GM19397 (cell line): ENCODE measurements around the gene LCE3A.
"Not testable (repeated sequence)": the region's sequence is repeated elsewhere in the genome, so short reads cannot be mapped to it uniquely, and the experiment has no call there.

Source experiments
- ATAC-seq: cut with Tn5 transposase; IDR thresholded peaks from one replicate; pipeline ENCODE4 v1.9.1; 2021; ENCODE audit warnings: mild to moderate bottlenecking, moderate library complexity; ENCODE audit not compliant: unreplicated experiment

The LCE3A gene, protein sequence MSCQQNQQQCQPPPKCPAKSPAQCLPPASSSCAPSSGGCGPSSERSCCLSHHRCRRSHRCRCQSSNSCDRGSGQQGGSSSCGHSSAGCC

DNA sequence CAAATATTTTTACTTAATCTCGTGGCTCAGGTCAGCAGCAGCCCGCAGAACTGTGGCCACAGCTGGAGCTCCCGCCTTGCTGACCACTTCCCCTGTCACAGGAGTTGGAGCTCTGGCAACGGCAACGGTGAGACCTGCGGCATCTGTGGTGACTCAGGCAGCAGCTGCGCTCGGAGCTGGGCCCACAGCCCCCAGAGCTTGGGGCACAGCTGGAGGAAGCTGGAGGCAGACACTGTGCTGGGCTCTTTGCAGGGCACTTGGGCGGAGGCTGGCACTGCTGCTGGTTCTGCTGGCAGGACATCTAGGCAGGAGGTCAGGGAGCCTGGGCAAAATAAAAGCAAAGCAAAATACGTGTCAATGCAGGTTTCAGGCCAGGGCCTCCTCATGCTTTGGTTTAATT lies at the start of gene LCE3A:
LCE3A (minus strand) TSS at position 301 of the 400 bp plus-strand sequence; CDS start at position 301, 0 bp downstream.
- ATAC-seq, result no peak

DNA sequence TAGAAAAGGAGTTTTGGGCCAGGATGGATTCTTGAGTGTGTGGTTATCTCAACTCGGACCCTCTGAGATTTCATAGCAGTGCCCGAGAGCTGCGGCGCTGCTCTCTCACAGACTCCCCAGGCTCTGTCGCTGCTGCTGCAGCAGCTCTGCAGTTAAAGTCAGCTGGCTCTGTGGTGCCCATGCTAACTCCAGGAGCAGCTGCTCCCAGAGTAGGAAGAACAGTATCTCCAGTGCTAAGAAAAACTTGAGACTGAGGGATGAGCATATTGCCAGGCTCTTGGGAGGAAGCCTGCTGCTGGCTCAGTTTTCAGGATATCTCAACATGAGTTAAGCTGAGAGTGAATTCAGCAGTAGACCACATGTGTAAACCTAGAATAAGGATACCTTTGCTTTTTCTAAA lies 44.7 kb upstream of the LCE3A start:
- no peak for ATAC-seq

DNA sequence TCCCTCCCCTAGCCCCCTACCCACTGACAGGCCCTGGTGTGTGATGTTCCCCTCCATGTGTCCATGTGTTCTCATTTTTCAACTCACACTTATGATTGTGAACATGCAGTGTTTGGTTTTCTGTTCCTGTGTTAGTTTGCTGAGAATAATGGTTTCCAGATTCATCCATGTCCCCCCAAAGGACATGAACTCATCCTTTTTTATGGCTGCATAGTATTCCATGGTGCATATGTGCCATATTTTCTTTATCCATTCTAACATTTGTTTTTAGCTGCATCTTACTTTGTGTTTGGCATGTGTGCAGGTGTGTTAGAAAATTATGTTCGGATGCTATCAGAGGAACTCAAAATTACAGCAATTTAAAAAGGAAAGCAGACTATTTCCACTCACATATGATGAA lies 43.3 kb upstream of the LCE3A start:
- not testable (repeated sequence) for ATAC-seq

DNA sequence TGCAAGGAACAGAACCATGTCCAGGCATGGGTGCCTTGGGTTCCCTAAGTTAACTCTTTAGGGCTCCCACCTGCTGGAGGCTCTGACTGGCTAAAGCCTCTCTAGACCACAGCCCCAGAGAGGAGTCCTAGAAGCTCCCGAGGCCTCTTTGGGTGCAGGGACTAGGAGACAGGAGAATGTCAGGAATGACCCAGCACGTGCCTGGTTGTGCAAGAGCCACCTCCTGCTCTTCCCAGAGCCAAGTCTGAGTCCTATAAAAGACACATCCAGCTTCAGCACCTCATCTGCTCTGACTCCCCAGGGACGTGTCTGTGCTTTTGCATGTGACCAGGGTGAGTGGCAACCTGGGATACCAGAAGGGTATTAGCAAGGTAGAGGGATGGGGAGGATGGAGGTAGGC lies 40.2 kb upstream of the LCE3A start, which contains the start of gene LCE2D:
LCE2D (plus strand) TSS at position 283 of the 400 bp plus-strand sequence. CDS start 726 bp downstream, outside the sequence.
- ATAC-seq, result no peak

DNA sequence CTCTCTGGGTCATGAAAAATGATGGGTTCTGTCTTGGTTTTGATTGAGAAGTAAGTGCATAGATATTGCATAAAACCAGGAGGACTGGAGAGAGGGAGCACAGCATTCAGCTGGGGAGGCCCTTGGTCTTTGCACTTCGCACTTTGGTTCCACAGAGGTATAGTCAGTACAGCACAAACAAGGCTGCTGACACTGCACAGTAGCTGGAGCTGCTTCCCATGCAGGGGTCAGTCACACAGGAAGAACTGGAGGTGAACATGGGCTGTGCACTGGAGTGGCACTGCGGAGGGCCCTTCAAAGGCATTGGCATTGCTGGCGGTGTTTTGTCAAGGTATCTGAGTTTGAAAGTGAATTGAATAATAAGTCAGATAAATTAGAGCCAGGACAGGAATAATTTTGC lies 35.7 kb upstream of the LCE3A start:
- no peak for ATAC-seq

DNA sequence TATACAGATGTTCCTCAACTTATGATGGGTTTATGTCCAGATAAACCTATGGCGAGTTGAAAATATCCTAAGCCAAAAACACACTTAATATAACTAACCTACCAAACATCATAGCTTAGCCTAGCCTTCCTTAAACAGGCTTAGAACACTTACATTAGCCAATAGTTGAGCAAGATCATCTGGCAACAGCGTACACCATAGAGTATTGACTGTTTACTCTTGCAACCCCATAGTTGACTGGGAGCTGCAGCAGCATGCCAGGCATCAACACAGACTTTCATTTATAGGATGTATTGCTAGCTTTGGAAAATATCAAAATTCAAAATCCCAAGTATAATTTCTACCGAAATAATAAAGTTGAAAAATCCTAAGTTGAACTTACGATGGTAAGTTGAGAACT lies 34.8 kb upstream of the LCE3A start:
- no peak for ATAC-seq

DNA sequence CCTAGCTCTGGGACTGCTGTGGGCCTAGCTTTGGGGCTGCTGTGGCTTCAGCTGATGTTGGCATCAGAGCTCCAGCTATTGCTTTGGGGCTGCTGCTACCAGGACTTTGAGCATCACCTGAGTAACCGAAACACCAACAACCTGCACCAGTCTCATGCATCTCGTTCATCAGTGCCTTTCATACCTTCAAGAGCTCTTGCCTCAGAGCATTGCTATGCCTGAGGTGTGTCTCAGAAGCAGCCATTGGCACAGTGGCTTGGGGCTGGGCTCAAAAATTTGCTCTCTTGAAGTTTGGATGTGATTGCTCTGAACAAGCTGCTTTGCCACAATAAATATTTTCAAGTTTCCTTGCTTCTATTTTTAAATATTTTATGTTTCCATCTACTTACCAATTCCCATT lies 33.6 kb upstream of the LCE3A start:
- no peak for ATAC-seq

DNA sequence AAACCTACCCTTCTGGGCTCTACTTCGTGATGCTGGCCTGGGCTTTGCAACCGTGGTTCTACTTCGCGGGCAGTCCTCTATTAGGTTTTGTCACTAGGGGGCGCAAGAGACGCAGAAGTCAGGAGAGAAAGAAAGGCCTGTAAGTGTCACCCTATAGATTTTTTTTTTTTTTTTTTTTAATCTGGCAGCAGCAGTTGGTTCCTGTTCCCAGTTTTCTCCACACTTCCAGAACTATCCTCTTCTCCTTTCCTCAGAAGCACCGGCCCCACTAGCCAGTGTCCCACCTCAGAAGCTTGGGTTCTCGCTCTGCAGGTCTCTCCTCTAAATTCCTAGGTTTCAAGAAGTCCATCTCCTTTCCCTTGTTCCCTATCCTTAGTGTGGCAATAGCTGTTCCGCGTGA lies 31.2 kb upstream of the LCE3A start:
- no peak for ATAC-seq

DNA sequence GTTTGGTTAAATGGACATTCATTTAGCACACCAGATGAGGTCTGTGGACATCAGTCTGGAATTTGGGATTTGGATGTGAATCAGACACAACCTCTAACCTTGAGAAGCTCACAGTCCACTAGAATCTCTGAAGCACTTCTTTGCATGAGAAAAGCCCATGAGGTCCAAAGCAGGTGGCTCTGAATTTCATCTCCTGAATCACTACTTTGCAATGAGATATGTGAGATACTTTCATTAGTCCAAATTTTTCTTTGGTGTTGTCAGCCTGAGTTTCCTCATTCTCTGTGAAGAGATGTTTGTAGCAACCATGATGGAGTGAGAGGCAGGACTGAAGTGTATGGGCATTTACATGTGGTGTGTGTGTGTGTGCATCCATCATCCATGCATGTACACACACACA lies 23.8 kb upstream of the LCE3A start:
- no peak for ATAC-seq

DNA sequence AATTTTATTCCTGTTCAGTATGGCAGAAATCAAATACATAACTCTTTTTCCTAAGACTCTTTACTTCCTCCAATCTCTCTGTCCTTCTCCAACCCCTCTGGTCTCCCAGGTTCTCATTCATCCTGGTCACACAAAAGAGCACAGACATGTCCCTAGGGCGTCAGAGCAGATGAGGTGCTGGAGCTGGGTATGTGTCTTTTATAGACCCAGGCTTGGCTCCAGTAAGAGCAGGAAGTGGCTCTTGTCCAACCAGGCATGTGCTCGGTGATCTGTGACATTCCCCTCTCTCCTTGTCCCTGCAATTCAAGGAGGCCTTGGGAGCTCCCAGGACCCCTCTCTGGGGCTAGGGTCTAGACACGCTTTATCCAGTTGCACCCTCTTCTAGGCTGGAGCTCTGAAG lies 22.2 kb upstream of the LCE3A start:
- ATAC-seq, result no peak

DNA sequence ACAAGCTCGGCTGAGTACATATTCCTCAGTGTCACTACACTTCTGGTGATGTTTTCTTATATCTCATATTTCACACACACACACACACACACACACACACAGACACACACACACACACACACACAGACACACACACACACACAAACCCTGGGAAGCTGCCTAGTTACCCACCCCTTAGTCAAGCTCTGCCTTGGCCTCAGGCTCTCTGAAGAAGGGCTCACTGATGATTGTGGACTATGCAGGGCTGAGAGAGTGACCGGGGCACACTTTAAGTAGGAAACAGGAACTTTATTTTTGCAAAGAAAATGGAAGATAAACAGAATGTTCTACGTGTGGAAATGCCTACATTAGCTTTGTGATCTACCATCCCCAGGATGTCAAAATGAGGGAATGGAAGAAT lies 21.0 kb upstream of the LCE3A start:
- no peak for ATAC-seq

DNA sequence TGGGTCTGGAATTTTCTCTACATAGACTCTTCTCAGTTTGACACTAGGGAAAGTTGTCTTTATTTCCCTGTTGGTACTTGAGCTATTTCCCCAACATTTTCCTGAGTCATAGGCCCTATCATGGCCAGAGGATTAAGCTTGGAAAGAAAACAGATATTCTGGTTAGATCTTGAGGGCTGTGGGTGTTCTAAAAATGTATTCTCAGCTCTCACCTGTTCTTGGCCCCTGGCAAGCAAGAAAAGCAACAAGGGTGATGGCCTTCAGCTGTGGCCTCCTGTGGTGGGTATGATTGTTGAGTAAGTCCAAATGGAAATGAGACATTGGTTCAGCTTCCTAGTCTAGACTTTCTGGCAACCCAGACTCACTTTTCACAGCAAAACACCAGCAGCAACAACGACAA lies 17.4 kb upstream of the LCE3A start:
- ATAC-seq, result no peak

DNA sequence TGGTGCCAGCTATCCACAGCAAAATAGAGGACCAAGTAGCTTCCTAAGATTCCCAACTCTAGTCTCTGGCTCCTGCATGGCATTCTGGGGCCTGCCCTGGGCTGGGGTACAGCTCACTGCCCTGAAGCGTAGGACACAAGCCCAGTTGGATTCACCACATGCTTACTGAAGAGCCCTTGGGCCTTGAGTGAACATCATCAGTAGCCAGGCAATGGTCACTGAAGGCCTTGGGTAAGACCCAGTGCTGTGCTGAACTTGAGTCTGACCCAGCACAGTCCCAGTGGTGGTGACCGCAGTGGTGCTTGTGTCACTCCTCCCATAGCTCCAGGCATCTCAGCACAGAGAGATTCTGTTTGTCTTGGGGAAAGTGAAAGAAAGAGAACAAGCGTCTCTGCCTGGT lies 7.7 kb upstream of the LCE3A start:
- no peak for ATAC-seq

DNA sequence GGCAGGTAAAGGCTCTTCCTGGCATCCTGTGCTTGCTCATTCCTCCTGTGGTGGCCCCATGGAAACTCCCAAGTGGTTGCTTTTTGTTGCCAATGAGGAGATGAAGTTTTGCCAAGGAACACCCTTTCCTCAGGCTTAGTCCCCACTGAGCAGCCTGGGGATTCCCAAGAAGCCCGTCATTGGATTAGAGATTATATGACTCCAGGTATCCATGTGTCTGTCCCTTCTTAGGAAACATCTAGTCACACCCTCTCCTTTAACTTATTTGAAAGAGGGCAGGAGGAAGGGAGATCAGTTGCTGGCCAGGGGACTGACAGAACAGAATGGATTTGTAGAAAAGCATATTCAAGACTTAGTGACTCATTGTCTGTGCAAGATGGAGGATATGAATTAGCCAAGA lies 3.8 kb upstream of the LCE3A start:
- no peak for ATAC-seq

DNA sequence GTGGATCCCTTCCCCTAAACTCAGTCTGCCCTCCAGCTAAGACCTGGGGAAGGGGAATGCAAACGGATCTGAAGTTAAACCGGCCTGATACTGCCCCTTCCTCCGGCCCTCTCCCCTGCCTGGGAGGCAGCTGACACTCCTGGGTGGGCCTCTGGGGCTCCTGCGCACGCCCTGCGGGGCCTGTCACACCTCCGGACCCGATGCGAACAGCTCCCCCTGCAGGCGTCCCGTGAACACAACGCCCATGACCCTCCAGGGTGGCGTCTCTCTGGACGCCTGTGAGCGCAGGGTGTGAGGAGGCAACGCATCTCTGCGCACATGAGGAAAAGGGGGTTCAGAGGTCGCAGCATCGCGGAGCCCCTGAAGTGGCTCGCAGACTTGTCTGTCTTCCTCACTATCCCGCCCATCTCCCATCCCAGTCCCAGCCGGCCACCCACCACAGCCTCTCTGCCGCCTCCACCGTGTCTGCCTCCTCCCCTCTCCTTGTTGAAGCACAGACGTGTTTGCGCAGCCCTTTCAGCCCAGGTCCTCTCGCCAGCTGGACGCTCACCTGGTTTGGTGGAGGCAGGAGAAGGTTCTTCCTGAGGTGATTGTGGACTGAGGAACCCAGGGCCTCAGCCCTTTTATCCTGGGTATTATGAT lies 421 bp upstream of the LCE3A start:
- no peak for ATAC-seq

DNA sequence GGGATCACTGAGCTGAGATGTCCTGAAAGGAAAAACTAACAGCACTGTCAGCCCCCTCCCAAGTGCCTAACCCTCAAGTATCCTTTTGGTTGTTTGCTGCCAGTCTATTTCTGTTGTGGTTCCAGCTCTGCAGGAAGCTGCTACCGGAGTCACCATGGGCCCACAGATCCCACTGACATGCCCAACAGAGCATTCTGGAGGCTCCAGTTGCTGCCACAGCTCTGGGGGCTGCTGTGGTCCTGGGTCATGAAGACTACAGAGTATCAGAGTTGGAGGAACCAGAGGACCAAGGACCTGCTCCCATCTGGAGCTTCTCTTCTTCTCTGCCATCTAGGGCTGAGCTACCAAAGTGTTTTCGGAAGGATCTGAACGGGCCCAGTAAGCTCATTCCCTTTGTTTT lies 910 bp downstream of the LCE3A start:
- no peak for ATAC-seq

DNA sequence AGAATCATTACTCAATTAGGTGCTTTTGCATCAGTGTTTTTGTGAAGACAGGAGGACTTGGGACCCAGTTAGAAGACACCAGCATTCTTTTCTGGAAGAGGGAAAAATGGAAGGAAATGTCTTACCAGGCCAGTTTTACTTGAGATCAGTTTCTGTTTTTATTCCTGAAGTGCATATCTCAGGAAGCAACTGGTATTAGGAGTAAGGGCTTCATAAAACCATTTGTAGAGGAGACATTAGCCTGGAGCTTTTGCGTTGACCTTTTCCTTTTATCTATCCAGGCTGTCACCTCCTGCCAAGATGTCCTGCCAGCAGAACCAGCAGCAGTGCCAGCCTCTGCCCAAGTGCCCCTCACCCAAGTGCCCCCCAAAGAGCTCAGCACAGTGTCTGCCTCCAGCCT lies 9.4 kb downstream of the LCE3A start, which contains the start of gene LCE3B:
LCE3B (plus strand) TSS at position 301 of the 400 bp plus-strand sequence; CDS start at position 301, 0 bp downstream.
- no peak for ATAC-seq

DNA sequence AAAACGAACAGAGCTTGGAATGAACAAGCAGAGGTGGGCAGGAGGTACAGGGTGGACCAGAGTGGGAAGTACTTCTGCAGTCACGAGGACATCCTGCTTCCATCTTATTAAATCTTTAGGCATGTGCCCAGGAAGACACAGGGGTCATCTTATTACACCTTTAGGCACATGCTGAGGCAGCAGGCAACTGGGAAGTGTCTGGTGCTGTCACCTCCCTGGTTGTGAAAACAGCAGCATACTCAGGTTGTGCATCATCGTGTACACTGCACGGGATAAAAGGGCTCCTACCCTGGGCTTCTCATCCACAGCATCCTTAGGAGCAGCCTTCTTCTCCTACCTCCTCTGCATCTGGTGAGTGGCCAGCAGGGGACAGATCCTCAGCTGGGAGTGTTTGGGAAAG lies 23.0 kb downstream of the LCE3A start, which contains the start of gene LCE3C:
LCE3C (plus strand) TSS at position 301 of the 400 bp plus-strand sequence. CDS start 498 bp downstream, outside the sequence.
- ATAC-seq, result no peak

DNA sequence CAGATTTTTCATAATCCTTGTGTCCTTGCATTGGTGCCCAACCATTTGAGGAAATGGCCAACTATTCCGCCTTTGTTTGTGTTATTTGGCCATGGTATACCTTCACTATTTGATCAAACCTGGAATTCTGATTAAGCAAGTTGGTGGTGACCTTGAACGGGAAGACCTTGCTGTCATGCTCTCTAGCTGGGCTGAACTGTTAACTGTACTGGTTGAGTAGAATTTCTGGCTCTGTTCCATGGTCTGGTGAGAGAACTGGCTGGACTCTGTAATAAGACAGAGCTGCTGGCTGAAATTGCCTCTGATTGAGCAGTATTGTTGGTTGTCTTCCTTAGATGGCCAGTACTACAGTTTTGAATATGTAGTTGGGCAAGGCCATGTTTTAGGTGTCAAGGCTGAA lies 25.9 kb downstream of the LCE3A start:
- no peak for ATAC-seq

DNA sequence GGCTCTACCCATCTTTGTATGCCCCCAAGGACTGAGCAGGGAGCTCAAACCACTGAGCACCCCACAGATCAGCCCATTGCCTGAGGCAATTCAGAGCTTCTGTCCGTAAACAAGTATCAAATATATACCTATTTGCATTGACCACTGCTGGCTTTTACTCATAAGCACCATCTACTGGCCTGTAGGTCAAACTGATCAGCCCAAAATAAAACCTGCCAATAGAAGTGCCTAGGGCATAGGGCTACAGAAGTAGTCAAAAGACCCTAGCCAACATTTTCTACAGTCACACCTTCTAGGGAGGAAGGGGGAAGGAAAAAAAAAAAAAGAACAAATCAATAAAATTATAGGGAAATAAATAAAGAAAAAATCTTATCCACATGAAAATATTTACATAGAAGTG lies 37.3 kb downstream of the LCE3A start:
- no peak for ATAC-seq

DNA sequence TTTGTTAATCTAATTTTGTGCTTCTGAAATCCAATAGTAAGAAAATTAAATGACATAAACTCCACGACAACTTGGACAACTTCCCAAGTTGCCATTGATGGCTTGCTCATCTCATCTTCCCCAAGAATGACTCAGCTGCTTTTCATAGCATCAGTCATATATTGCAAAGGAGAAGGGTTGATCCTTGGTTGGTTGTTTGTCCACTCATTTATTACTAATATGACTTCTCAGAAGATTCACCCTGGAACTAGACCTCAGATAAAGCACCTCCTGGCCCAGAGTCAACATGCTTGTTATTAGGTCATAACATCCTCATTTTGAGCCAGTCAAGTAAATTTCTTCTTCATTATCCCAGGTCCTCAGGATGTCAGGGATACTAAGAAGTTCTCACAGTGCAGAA lies 40.3 kb downstream of the LCE3A start:
- ATAC-seq, result no peak

DNA sequence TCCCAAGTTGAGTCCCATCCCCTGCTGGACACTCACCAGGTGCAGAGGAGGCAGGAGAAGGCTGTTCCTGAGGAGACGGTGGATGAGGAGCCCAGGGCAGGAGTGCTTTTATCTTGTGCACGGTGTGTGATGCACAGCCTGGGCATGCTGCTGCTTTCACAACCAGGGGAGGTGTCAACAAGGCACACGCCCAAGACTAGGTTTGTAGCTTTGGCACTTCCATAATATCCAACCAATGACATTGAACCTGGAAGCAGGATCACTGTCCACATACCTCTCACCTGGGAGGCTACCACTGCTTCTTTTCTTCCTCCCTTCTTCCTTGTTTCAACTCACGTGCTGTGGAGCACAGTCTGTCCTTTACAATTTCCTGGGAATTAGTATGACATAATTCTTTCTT lies 42.5 kb downstream of the LCE3A start, which contains the start of gene LCE3D:
LCE3D (minus strand) TSS at position 84 of the 400 bp plus-strand sequence. CDS start 580 bp downstream, outside the sequence.
- no peak for ATAC-seq

DNA sequence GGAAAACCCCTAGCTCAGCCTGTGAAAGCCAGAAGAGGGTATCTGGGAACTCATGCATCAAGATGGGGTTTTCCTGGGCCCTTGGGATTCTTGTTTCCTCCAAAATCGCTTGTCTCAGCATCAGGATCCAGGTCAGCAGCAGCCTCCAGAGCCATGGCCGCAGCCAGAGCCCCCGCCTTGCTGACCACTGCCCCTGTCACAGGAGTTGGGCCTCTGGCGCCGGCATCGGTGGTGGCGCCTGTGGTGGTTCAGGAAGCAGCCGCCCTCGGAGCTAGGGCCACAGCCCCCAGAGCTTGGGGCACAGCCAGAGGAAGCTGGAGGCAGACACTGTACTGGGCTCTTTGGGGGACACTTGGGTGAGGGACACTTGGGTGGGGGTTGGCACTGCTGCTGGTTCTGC lies 43.4 kb downstream of the LCE3A start:
- not testable (repeated sequence) for ATAC-seq
